Gastrocnemius medialis (tissue), 4 donors: Measurements from ENCODE around the gene SYCP3. TPM values are rescaled to one million over a fixed set of nuclear protein-coding genes. Genes with fewer than 3 reads are reported as not detected.

Source experiments
- ATAC-seq, 2 donors: fragments of 150-250 bp; one replicate each; pipeline ENCODE4 v1.9.1; 2016
- DNase-seq, 2 donors: peaks; one replicate each; pipeline ENCODE4 v3.0.0-alpha.2; 2019
- H3K27ac ChIP-seq, 4 donors: fragments of 200-600 bp; sonication (generic); 1 replicate in 1 of 4; 2 replicates in 3 of 4; pipeline ENCODE4 v1.5.1; 2016 to 2018; ENCODE audit warnings: mild to moderate bottlenecking in 2 of 4, moderate library complexity in 1 of 4
- H3K27me3 ChIP-seq, 3 donors: fragments of 200-600 bp; sonication (generic) in 2 of 3; 1 replicate in 1 of 3; 2 replicates in 2 of 3; pipeline versions ENCODE4 v1.5.1 to v1.6.0; 2016 to 2019; ENCODE audit warnings: mild to moderate bottlenecking in 1 of 3, moderate library complexity in 1 of 3
- H3K36me3 ChIP-seq, 2 donors: fragments of 200-600 bp; sonication (generic) in 1 of 2; one replicate each; pipeline ENCODE4 v1.5.1; 2017 to 2018
- H3K4me1 ChIP-seq, 2 donors: fragments of 200-600 bp; sonication (generic) in 1 of 2; one replicate each; pipeline ENCODE4 v1.5.1; 2016 to 2017; ENCODE audit warnings: mild to moderate bottlenecking in 2 of 2
- H3K4me3 ChIP-seq, 4 donors: fragments of 200-600 bp; sonication (generic) in 3 of 4; 1 replicate in 1 of 4; 2 replicates in 3 of 4; pipeline ENCODE4 v1.5.1; 2016 to 2019; ENCODE audit warnings: mild to moderate bottlenecking in 2 of 4
- H3K9me3 ChIP-seq, 3 donors: fragments of 200-600 bp; sonication (generic) in 2 of 3; 1 replicate in 1 of 3; 2 replicates in 2 of 3; pipeline ENCODE4 v1.5.1; 2016 to 2019
- CTCF ChIP-seq, 5 experiments: fragments of 450-650 bp in 3 of 5; fragments of 200-600 bp in 2 of 5; sonication (generic) in 2 of 5; IDR thresholded peaks in 4 of 5; conservative IDR thresholded peaks in 1 of 5; 1 replicate in 4 of 5; 2 replicates in 1 of 5; pipeline ENCODE4 v1.5.1; 2016 to 2019; ENCODE audit warnings: antibody characterized with exemption in 5 of 5, mild to moderate bottlenecking in 3 of 5, moderate library complexity in 3 of 5
- POLR2A ChIP-seq, 2 donors: fragments of 450-650 bp; IDR thresholded peaks; one replicate each; pipeline ENCODE4 v1.6.1; 2017; ENCODE audit warnings: antibody characterized with exemption in 2 of 2, mild to moderate bottlenecking in 2 of 2, moderate library complexity in 2 of 2
- in situ Hi-C, 4 donors: fragments of 200-750 bp; cut with MboI; loops; one replicate each; pipeline versions ENCODE4 v1.15.0 to v1.8.0; 2017; ENCODE audit warnings: low sequenced_read_pairs in 4 of 4
- intact Hi-C: fragments of 100-400 bp; cut with DNase I; formaldehyde crosslinking; loops from one replicate; pipeline ENCODE4 v1.15.1; 2023; ENCODE audit warnings: low total_unique reads
- total RNA-seq, 4 donors: library from RNA; depleted of rRNA; stranded (reverse); fragments of >200 nt; gene quantifications; one replicate each; pipeline versions ENCODE4 v1.1.0 to v1.2.3, GENCODE V29; 2016

The SYCP3 gene
- total RNA-seq, 4 donors from 2014 or later = 0.66 TPM; not detected in 3

- Histone ChIP-seq H3K27ac (peak overlapping the region in 1 of 4 donors; percentile 83), H3K27me3 (no peaks in the 10 kb centered on the region), H3K36me3 (no peaks in the 10 kb centered on the region), H3K4me1 (peaks cover 29 to 42% of the 10 kb centered on the region in 2 donors), H3K4me3 (no peak overlapping the region), H3K9me3 (no peaks in the 10 kb centered on the region)
- in situ Hi-C loops (loop anchor here in 3 of 4 donors (5.0 kb wide), 3 partner anchors 48 to 63 kb away; partner anchors contain the start of gene GNPTAB (in 1 of the 3)), intact Hi-C loops (no loop called here)
- DNase-seq (no peak), ATAC-seq (no peak)
- no peak for TF ChIP-seq CTCF (IDR thresholded peaks at IDR 0.05 in 4 of 5, conservative IDR thresholded peaks at IDR 0.05 in 1 of 5)
Observed at GRCh38 chr12:101779626-101780025, 40.4 kb upstream of the SYCP3 start.

DNA sequence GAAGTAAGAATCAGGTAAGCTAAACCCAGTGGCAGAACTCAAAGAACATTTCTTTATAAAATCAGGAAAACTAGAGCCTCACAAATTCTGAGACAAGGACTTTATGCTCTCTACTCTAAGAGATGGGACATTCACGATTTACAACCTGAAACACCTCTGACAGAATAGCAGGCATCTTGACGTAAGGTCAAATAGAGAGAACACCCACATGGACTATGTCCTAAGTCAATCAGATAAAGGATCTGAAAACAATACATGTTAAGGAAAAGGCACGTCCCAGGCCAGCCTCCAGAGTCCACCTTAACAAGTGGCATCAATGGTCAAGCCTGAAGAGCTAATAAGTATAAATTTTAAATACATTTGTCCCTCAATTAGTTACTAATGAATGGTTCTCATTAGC lies 39.9 kb upstream of the SYCP3 start:
- Histone ChIP-seq H3K27me3 (no peaks in the 10 kb centered on the region), H3K36me3 (no peaks in the 10 kb centered on the region), H3K4me1 (peaks cover 29 to 38% of the 10 kb centered on the region in 2 donors), H3K4me3 (no peak overlapping the region), H3K9me3 (no peaks in the 10 kb centered on the region), H3K27ac (peak overlapping the region in 2 of 4 donors; percentile 74 to 83)
- TF ChIP-seq CTCF (IDR thresholded peaks at IDR 0.05 in 4 of 5, conservative IDR thresholded peaks at IDR 0.05 in 1 of 5) (no peak), POLR2A (IDR thresholded peaks at IDR 0.05) (no peak)
- no peak for DNase-seq
- ATAC-seq = no peak
- intact Hi-C loops = no loop called here
- in situ Hi-C loops = loop anchor here in 2 of 4 donors (5.0 kb wide), 2 partner anchors 53 to 63 kb away; partner anchors contain the start of gene GNPTAB (in 1 of the 2)

GRCh38 chr12:101777978-101778377 lies 38.7 kb upstream of the SYCP3 start:
- H3K36me3 ChIP-seq = no peaks in the 10 kb centered on the region
- no peaks in the 10 kb centered on the region for H3K9me3 ChIP-seq
- TF ChIP-seq POLR2A (IDR thresholded peaks at IDR 0.05) = no peak
- TF ChIP-seq CTCF (IDR thresholded peaks at IDR 0.05 in 4 of 5, conservative IDR thresholded peaks at IDR 0.05 in 1 of 5) = no peak
- no peak overlapping the region for H3K4me3 ChIP-seq
- intact Hi-C loops = no loop called here
- ATAC-seq (peak; percentile 72), DNase-seq (peak; percentile 36 to 49)
- in situ Hi-C loops = loop anchor here in 2 of 4 donors (5.0 kb wide), 2 partner anchors 54 to 64 kb away; partner anchors contain the start of gene GNPTAB (in 1 of the 2)
- H3K4me1 ChIP-seq = peaks cover 19 to 32% of the 10 kb centered on the region in 2 donors
- H3K27ac ChIP-seq = peak overlapping the region; percentile 51 to 83 (median 66)
- no peaks in the 10 kb centered on the region for H3K27me3 ChIP-seq

- no peaks in the 10 kb centered on the region for H3K36me3 ChIP-seq
- peak in 1 of 2 donors; percentile 16 for ATAC-seq
- in situ Hi-C loops = loop anchor here in 2 of 4 donors (5.0 kb wide), 2 partner anchors 55 to 65 kb away; partner anchors contain the start of gene GNPTAB (in 1 of the 2)
- peaks cover 14 to 27% of the 10 kb centered on the region in 2 donors for H3K4me1 ChIP-seq
- no peak for DNase-seq
- TF ChIP-seq POLR2A (IDR thresholded peaks at IDR 0.05) (no peak), CTCF (IDR thresholded peaks at IDR 0.05 in 4 of 5, conservative IDR thresholded peaks at IDR 0.05 in 1 of 5) (no peak)
- peak overlapping the region; percentile 51 to 83 (median 66) for H3K27ac ChIP-seq
- no peak overlapping the region for H3K4me3 ChIP-seq
- no peaks in the 10 kb centered on the region for H3K27me3 ChIP-seq
- intact Hi-C loops = no loop called here
- no peaks in the 10 kb centered on the region for H3K9me3 ChIP-seq
Observed at GRCh38 chr12:101777485-101777884, 38.2 kb upstream of the SYCP3 start.
